ENCODE measurements around the gene PHC2. TPM values are rescaled to one million over a fixed set of nuclear protein-coding genes. Genes with fewer than 3 reads are reported as not detected.

PHC2 gene
- total and polyA plus RNA-seq, 2 experiments from 2014 or later: 77.5 to 121 TPM

- H3K4me3 ChIP-seq: no peak overlapping the region
- H3K9me3 ChIP-seq (ENCODE audit: low read depth): no peaks in the 10 kb centered on the region
- no peak overlapping the region for H2AFZ ChIP-seq
- no peaks in the 10 kb centered on the region for H4K20me1 ChIP-seq (ENCODE audit: insufficient read depth, poor library complexity, severe bottlenecking)
- peak; percentile 90 for DNase-seq (ENCODE audit: low spot score)
- peaks cover 3% of the 10 kb centered on the region for H3K79me2 ChIP-seq
- TF ChIP-seq EZH2phosphoT487 (IDR thresholded peaks at IDR 0.05; ENCODE audit: low read depth, severe bottlenecking, unreplicated experiment) (no peak), CTCF (IDR thresholded peaks at IDR 0.05; ENCODE audit: poor library complexity) (peak; percentile 91)
- H3K4me1 ChIP-seq (ENCODE audit: insufficient read depth): peaks cover 6% of the 10 kb centered on the region
- no peaks in the 10 kb centered on the region for H3K9me2 ChIP-seq (replicated peaks; ENCODE audit: insufficient read depth)
- H3K27me3 ChIP-seq: no peaks in the 10 kb centered on the region
- H3K27ac ChIP-seq: no peak overlapping the region
- no peak overlapping the region for H3K4me2 ChIP-seq
- H3K36me3 ChIP-seq (replicated peaks; ENCODE audit: insufficient read depth, low read depth): no peaks in the 10 kb centered on the region
- WGBS (ENCODE audit: low lambda C conversion rate, missing lambda C conversion rate): 42% methylated on average over 12 of the region's 12 CpGs
These were observed 135.3 kb downstream of the PHC2 start for GRCh38 chr1:33295450-33296081.

GRCh38 chr1:33295023-33295422 is 135.9 kb downstream of the PHC2 start:
- Histone ChIP-seq H3K36me3 (replicated peaks; ENCODE audit: insufficient read depth, low read depth) (no peaks in the 10 kb centered on the region), H3K27me3 (no peaks in the 10 kb centered on the region), H3K9me2 (replicated peaks; ENCODE audit: insufficient read depth) (no peaks in the 10 kb centered on the region), H3K27ac (no peak overlapping the region), H4K20me1 (ENCODE audit: insufficient read depth, poor library complexity, severe bottlenecking) (no peaks in the 10 kb centered on the region), H2AFZ (no peak overlapping the region), H3K9me3 (ENCODE audit: low read depth) (no peaks in the 10 kb centered on the region), H3K4me3 (no peak overlapping the region), H3K4me1 (ENCODE audit: insufficient read depth) (peaks cover under 1% of the 10 kb centered on the region), H3K4me2 (no peak overlapping the region), H3K79me2 (peaks cover 3% of the 10 kb centered on the region)
- 92% methylated on average over 15 of the region's 15 CpGs for WGBS (ENCODE audit: low lambda C conversion rate, missing lambda C conversion rate)
- no peak for DNase-seq (ENCODE audit: low spot score)
- TF ChIP-seq EZH2phosphoT487 (IDR thresholded peaks at IDR 0.05; ENCODE audit: low read depth, severe bottlenecking, unreplicated experiment) (no peak), EZH2 (IDR thresholded peaks at IDR 0.05; ENCODE audit: borderline replicate concordance) (no peak), CTCF (IDR thresholded peaks at IDR 0.05; ENCODE audit: poor library complexity) (no peak)

- Histone ChIP-seq H3K9me2 (replicated peaks; ENCODE audit: insufficient read depth) (no peaks in the 10 kb centered on the region), H3K27me3 (no peaks in the 10 kb centered on the region), H2AFZ (no peak overlapping the region), H3K79me2 (peaks cover 6% of the 10 kb centered on the region), H3K4me1 (ENCODE audit: insufficient read depth) (no peaks in the 10 kb centered on the region), H4K20me1 (ENCODE audit: insufficient read depth, poor library complexity, severe bottlenecking) (no peaks in the 10 kb centered on the region), H3K27ac (no peak overlapping the region), H3K4me3 (no peak overlapping the region), H3K36me3 (replicated peaks; ENCODE audit: insufficient read depth, low read depth) (no peaks in the 10 kb centered on the region), H3K4me2 (no peak overlapping the region), H3K9me3 (ENCODE audit: low read depth) (no peaks in the 10 kb centered on the region)
- TF ChIP-seq CTCF (IDR thresholded peaks at IDR 0.05; ENCODE audit: poor library complexity) (no peak), EZH2phosphoT487 (IDR thresholded peaks at IDR 0.05; ENCODE audit: low read depth, severe bottlenecking, unreplicated experiment) (no peak), EZH2 (IDR thresholded peaks at IDR 0.05; ENCODE audit: borderline replicate concordance) (no peak)
- no peak for DNase-seq (ENCODE audit: low spot score)
- 90% methylated on average over 11 of the region's 13 CpGs for WGBS (ENCODE audit: low lambda C conversion rate, missing lambda C conversion rate)
These were observed 136.6 kb downstream of the PHC2 start for GRCh38 chr1:33294071-33295010.
